Gastrocnemius medialis (tissue), 4 donors: ENCODE measurements around the gene FYCO1. TPM values are rescaled to one million over a fixed set of nuclear protein-coding genes. Genes with fewer than 3 reads are reported as not detected.
A peak's percentile ranks its signal among the peaks of the same experiment; 100 is the strongest.

ENCODE experiments used
- ATAC-seq, 2 donors: fragments of 150-250 bp; one replicate each; pipeline ENCODE4 v1.9.1; 2016
- DNase-seq, 2 donors: peaks; one replicate each; pipeline ENCODE4 v3.0.0-alpha.2; 2019
- H3K27ac ChIP-seq, 4 donors: fragments of 200-600 bp; sonication (generic); 1 replicate in 1 of 4; 2 replicates in 3 of 4; pipeline ENCODE4 v1.5.1; 2016 to 2018; ENCODE audit warnings: mild to moderate bottlenecking in 2 of 4, moderate library complexity in 1 of 4
- H3K27me3 ChIP-seq, 3 donors: fragments of 200-600 bp; sonication (generic) in 2 of 3; 1 replicate in 1 of 3; 2 replicates in 2 of 3; pipeline versions ENCODE4 v1.5.1 to v1.6.0; 2016 to 2019; ENCODE audit warnings: mild to moderate bottlenecking in 1 of 3, moderate library complexity in 1 of 3
- H3K36me3 ChIP-seq, 2 donors: fragments of 200-600 bp; sonication (generic) in 1 of 2; one replicate each; pipeline ENCODE4 v1.5.1; 2017 to 2018
- H3K4me1 ChIP-seq, 2 donors: fragments of 200-600 bp; sonication (generic) in 1 of 2; one replicate each; pipeline ENCODE4 v1.5.1; 2016 to 2017; ENCODE audit warnings: mild to moderate bottlenecking in 2 of 2
- H3K4me3 ChIP-seq, 4 donors: fragments of 200-600 bp; sonication (generic) in 3 of 4; 1 replicate in 1 of 4; 2 replicates in 3 of 4; pipeline ENCODE4 v1.5.1; 2016 to 2019; ENCODE audit warnings: mild to moderate bottlenecking in 2 of 4
- H3K9me3 ChIP-seq, 3 donors: fragments of 200-600 bp; sonication (generic) in 2 of 3; 1 replicate in 1 of 3; 2 replicates in 2 of 3; pipeline ENCODE4 v1.5.1; 2016 to 2019
- POLR2A ChIP-seq, 2 donors: fragments of 450-650 bp; IDR thresholded peaks; one replicate each; pipeline ENCODE4 v1.6.1; 2017; ENCODE audit warnings: antibody characterized with exemption in 2 of 2, mild to moderate bottlenecking in 2 of 2, moderate library complexity in 2 of 2
- in situ Hi-C, 4 donors: fragments of 200-750 bp; cut with MboI; loops; one replicate each; pipeline versions ENCODE4 v1.15.0 to v1.8.0; 2017; ENCODE audit warnings: low sequenced_read_pairs in 4 of 4
- intact Hi-C: fragments of 100-400 bp; cut with DNase I; formaldehyde crosslinking; loops from one replicate; pipeline ENCODE4 v1.15.1; 2023; ENCODE audit warnings: low total_unique reads
- total RNA-seq, 4 donors: library from RNA; depleted of rRNA; stranded (reverse); fragments of >200 nt; gene quantifications; one replicate each; pipeline versions ENCODE4 v1.1.0 to v1.2.3, GENCODE V29; 2016
- TF ChIP-seq, protein P1 (sequence below), 5 experiments: fragments of 450-650 bp in 3 of 5; fragments of 200-600 bp in 2 of 5; sonication (generic) in 2 of 5; IDR thresholded peaks in 4 of 5; conservative IDR thresholded peaks in 1 of 5; 1 replicate in 4 of 5; 2 replicates in 1 of 5; pipeline ENCODE4 v1.5.1; 2016 to 2019; ENCODE audit warnings: antibody characterized with exemption in 5 of 5, mild to moderate bottlenecking in 3 of 5, moderate library complexity in 3 of 5

Gene FYCO1
- total RNA-seq, 4 donors from 2014 or later: 47.4 to 99.8 (median 84.2) TPM

DNA sequence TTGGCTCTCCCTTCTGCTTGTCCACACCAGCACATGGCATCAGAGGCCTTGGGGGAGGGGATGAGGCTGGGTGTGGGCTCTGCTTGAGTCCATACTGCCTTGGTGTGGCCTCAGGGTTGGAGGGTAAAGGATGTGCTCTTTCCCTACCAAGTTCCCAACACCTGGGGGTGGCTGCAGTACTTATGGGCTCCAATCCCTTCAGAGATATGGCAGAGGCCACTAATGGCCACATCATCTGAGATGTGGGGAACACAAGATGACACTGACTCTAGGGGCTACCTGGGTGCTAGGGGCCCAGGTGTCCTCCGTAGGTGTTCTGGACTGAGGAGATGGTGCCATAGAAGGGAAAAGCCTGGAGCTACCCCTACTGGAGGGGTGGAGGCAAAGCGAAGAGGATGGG is 45.5 kb downstream of the FYCO1 start:
- no peak overlapping the region for H3K4me3 ChIP-seq
- H3K36me3 ChIP-seq: peaks cover 0 to 95% of the 10 kb centered on the region in 2 donors
- intact Hi-C loops: no loop called here
- H3K9me3 ChIP-seq: no peaks in the 10 kb centered on the region
- H3K27ac ChIP-seq: peak overlapping the region; percentile 16 to 100 (median 32)
- peaks cover 0 to 12% of the 10 kb centered on the region in 2 donors for H3K4me1 ChIP-seq
- no peak for DNase-seq
- H3K27me3 ChIP-seq: no peaks in the 10 kb centered on the region
- no peak for TF ChIP-seq POLR2A (IDR thresholded peaks at IDR 0.05)
- TF ChIP-seq, protein P1, sequence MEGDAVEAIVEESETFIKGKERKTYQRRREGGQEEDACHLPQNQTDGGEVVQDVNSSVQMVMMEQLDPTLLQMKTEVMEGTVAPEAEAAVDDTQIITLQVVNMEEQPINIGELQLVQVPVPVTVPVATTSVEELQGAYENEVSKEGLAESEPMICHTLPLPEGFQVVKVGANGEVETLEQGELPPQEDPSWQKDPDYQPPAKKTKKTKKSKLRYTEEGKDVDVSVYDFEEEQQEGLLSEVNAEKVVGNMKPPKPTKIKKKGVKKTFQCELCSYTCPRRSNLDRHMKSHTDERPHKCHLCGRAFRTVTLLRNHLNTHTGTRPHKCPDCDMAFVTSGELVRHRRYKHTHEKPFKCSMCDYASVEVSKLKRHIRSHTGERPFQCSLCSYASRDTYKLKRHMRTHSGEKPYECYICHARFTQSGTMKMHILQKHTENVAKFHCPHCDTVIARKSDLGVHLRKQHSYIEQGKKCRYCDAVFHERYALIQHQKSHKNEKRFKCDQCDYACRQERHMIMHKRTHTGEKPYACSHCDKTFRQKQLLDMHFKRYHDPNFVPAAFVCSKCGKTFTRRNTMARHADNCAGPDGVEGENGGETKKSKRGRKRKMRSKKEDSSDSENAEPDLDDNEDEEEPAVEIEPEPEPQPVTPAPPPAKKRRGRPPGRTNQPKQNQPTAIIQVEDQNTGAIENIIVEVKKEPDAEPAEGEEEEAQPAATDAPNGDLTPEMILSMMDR (IDR thresholded peaks at IDR 0.05 in 4 of 5, conservative IDR thresholded peaks at IDR 0.05 in 1 of 5): no peak
- ATAC-seq: no peak
- in situ Hi-C loops: no loop called here

DNA sequence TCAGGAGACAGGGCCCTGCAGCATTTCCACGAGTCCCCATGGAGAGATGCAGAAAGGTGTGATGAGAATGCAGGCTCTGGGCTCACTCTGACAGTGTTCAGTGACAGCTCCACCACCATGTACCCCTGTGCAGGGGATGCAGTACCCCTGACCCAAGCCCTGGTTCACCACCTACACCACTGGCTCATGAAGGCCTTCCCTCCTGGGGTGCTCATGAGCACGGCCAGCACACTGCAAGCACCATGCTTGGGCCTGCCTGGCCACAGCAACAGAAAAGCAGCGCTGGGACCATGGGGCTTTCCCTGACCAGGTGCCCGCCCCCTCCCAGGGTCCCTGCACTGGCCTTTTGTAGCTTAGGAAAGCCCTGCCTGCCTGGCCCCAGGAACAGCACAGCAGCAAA is 46.2 kb downstream of the FYCO1 start:
- ATAC-seq: no peak
- Histone ChIP-seq H3K27ac (peak overlapping the region in 3 of 4 donors; percentile 16 to 100 (median 18)), H3K4me3 (no peak overlapping the region), H3K27me3 (no peaks in the 10 kb centered on the region), H3K9me3 (no peaks in the 10 kb centered on the region), H3K36me3 (peaks cover 0 to 88% of the 10 kb centered on the region in 2 donors), H3K4me1 (peaks cover 5 to 12% of the 10 kb centered on the region in 2 donors)
- in situ Hi-C loops (loop anchor here in 1 of 4 donors (25.0 kb wide), 1 partner anchor 413 kb away; the partner anchor contains the start of genes CCR2 and CCR5), intact Hi-C loops (no loop called here)
- TF ChIP-seq, protein P1 (IDR thresholded peaks at IDR 0.05 in 4 of 5, conservative IDR thresholded peaks at IDR 0.05 in 1 of 5): no peak
- no peak for TF ChIP-seq POLR2A (IDR thresholded peaks at IDR 0.05)
- DNase-seq: no peak

DNA sequence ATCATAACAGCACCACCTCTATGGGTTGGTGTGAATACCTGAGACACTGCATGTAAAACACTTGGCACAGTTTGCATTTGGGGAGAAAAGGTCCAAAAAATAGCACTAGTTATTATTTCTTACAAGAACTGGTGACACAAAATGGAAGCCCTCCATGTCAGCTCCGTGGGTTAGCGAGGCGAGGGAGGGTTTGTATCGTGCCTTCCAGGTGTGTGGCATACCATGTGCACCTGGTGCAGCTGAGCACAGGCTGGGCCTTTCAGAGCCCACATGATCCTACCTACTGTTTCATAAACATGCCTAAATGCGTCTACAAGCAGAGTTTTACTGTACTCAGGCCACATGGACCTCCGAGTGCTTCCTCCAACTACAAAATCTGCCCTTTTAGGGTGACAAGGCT is 46.7 kb downstream of the FYCO1 start:
- Histone ChIP-seq H3K27ac (peak overlapping the region; percentile 16 to 100 (median 39)), H3K4me3 (no peak overlapping the region), H3K4me1 (peaks cover 5 to 12% of the 10 kb centered on the region in 2 donors), H3K27me3 (no peaks in the 10 kb centered on the region), H3K9me3 (no peaks in the 10 kb centered on the region), H3K36me3 (peaks cover 0 to 82% of the 10 kb centered on the region in 2 donors)
- TF ChIP-seq, protein P1 (IDR thresholded peaks at IDR 0.05 in 4 of 5, conservative IDR thresholded peaks at IDR 0.05 in 1 of 5): no peak
- TF ChIP-seq POLR2A (IDR thresholded peaks at IDR 0.05): no peak
- ATAC-seq (no peak), DNase-seq (no peak)
- in situ Hi-C loops (loop anchor here in 1 of 4 donors (25.0 kb wide), 1 partner anchor 413 kb away; the partner anchor contains the start of genes CCR2 and CCR5), intact Hi-C loops (no loop called here)

DNA sequence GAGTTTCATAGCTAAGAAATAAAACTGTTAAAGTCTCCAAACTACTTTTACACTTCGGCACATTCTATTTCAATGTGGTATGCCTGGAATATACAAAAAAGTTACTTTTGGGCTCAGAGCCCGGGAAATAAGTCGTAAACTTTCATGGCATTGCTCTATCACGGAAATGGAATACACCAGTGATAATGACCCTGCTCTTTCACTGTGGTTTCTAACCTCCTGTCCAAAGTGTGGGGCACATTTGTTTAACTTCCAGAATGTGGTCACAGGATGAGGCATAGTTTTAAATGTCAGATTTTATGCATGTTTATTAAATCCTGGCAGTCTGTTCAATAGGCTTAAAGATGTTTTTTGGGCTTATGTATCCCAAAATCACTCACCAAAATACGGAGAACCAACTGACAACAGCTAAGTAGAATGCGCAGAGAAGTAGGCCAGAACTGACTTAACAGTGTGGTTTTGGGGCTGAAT is 47.3 kb downstream of the FYCO1 start:
- H3K36me3 ChIP-seq: peaks cover 0 to 77% of the 10 kb centered on the region in 2 donors
- TF ChIP-seq POLR2A (IDR thresholded peaks at IDR 0.05): no peak
- TF ChIP-seq, protein P1 (IDR thresholded peaks at IDR 0.05 in 4 of 5, conservative IDR thresholded peaks at IDR 0.05 in 1 of 5): no peak
- no peak for ATAC-seq
- DNase-seq: no peak
- intact Hi-C loops (no loop called here), in situ Hi-C loops (loop anchor here in 1 of 4 donors (25.0 kb wide), 1 partner anchor 414 kb away; the partner anchor contains the start of genes CCR2 and CCR5)
- H3K9me3 ChIP-seq: no peaks in the 10 kb centered on the region
- H3K27me3 ChIP-seq: no peaks in the 10 kb centered on the region
- H3K4me1 ChIP-seq: peaks cover 5 to 12% of the 10 kb centered on the region in 2 donors
- peak overlapping the region; percentile 18 to 100 (median 46) for H3K27ac ChIP-seq
- no peak overlapping the region for H3K4me3 ChIP-seq
